HUES48 (cell line): Measurements from ENCODE around the gene L3MBTL4.

Experiments
- H3K27ac ChIP-seq: one replicate; pipeline ENCODE4 v1.7.0; 2013; ENCODE audit warnings: low read depth, low read length, inconsistent platforms
- H3K27me3 ChIP-seq: 2 replicates; pipeline ENCODE4 v1.6.1; 2013; ENCODE audit warnings: mild to moderate bottlenecking, low read length; ENCODE audit not compliant: control insufficient read depth, insufficient read depth
- H3K36me3 ChIP-seq: 2 replicates; pipeline ENCODE4 v1.6.1; 2013; ENCODE audit warnings: low read length; ENCODE audit not compliant: control insufficient read depth, insufficient read depth
- H3K4me1 ChIP-seq: 2 replicates; pipeline ENCODE4 v1.6.1; 2013; ENCODE audit warnings: mild to moderate bottlenecking, low read length; ENCODE audit not compliant: control insufficient read depth, insufficient read depth
- H3K4me3 ChIP-seq: 2 replicates; pipeline ENCODE4 v1.5.1; 2013; ENCODE audit warnings: mild to moderate bottlenecking, low read depth, low read length
- H3K9ac ChIP-seq: 2 replicates; pipeline ENCODE4 v1.6.1; 2013; ENCODE audit warnings: mild to moderate bottlenecking, low read depth, low read length, moderate library complexity
- H3K9me3 ChIP-seq: 2 replicates; pipeline ENCODE4 v1.6.1; 2013; ENCODE audit warnings: low read length; ENCODE audit not compliant: control insufficient read depth, insufficient read depth

Gene L3MBTL4

GRCh38 chr18:6310714-6311113, 104.0 kb downstream of the L3MBTL4 start:
- Histone ChIP-seq H3K4me3 (no peak overlapping the region), H3K27me3 (no peaks in the 10 kb centered on the region), H3K9ac (no peak overlapping the region), H3K36me3 (no peaks in the 10 kb centered on the region), H3K27ac (no peak overlapping the region), H3K9me3 (no peaks in the 10 kb centered on the region), H3K4me1 (no peaks in the 10 kb centered on the region)

GRCh38 chr18:6297875-6298274, 116.8 kb downstream of the L3MBTL4 start:
- Histone ChIP-seq H3K4me3 (no peak overlapping the region), H3K27ac (no peak overlapping the region), H3K4me1 (no peaks in the 10 kb centered on the region), H3K27me3 (no peaks in the 10 kb centered on the region), H3K9ac (no peak overlapping the region), H3K9me3 (no peaks in the 10 kb centered on the region), H3K36me3 (no peaks in the 10 kb centered on the region)

GRCh38 chr18:6294148-6294784, 120.4 kb downstream of the L3MBTL4 start:
- Histone ChIP-seq H3K27me3 (no peaks in the 10 kb centered on the region), H3K4me1 (no peaks in the 10 kb centered on the region), H3K9me3 (no peaks in the 10 kb centered on the region), H3K36me3 (no peaks in the 10 kb centered on the region), H3K9ac (no peak overlapping the region), H3K4me3 (no peak overlapping the region), H3K27ac (no peak overlapping the region)

- Histone ChIP-seq H3K9ac (no peak overlapping the region), H3K9me3 (no peaks in the 10 kb centered on the region), H3K27ac (no peak overlapping the region), H3K4me3 (no peak overlapping the region), H3K4me1 (peaks cover 9% of the 10 kb centered on the region; the same call in 1 of the 2 replicates), H3K27me3 (no peaks in the 10 kb centered on the region), H3K36me3 (no peaks in the 10 kb centered on the region)
Observed at GRCh38 chr18:6289843-6290242, 124.9 kb downstream of the L3MBTL4 start.

GRCh38 chr18:6286585-6286984, 128.1 kb downstream of the L3MBTL4 start:
- H3K4me1 ChIP-seq = peaks cover 9% of the 10 kb centered on the region; the same call in 1 of the 2 replicates
- no peaks in the 10 kb centered on the region for H3K9me3 ChIP-seq
- no peak overlapping the region for H3K9ac ChIP-seq
- H3K27me3 ChIP-seq = no peaks in the 10 kb centered on the region
- no peak overlapping the region for H3K27ac ChIP-seq
- no peaks in the 10 kb centered on the region for H3K36me3 ChIP-seq
- H3K4me3 ChIP-seq = no peak overlapping the region

- H3K9me3 ChIP-seq = no peaks in the 10 kb centered on the region
- H3K4me3 ChIP-seq = no peak overlapping the region
- H3K27me3 ChIP-seq = no peaks in the 10 kb centered on the region
- H3K9ac ChIP-seq = no peak overlapping the region
- H3K36me3 ChIP-seq = no peaks in the 10 kb centered on the region
- peaks cover 9% of the 10 kb centered on the region; the same call in 1 of the 2 replicates for H3K4me1 ChIP-seq
- H3K27ac ChIP-seq = no peak overlapping the region
Observed at GRCh38 chr18:6284761-6285160, 129.9 kb downstream of the L3MBTL4 start.

GRCh38 chr18:6284300-6284699, 130.4 kb downstream of the L3MBTL4 start:
- no peaks in the 10 kb centered on the region for H3K36me3 ChIP-seq
- no peaks in the 10 kb centered on the region for H3K27me3 ChIP-seq
- H3K9ac ChIP-seq = no peak overlapping the region
- no peak overlapping the region for H3K4me3 ChIP-seq
- peaks cover 9% of the 10 kb centered on the region; the same call in 1 of the 2 replicates for H3K4me1 ChIP-seq
- no peak overlapping the region for H3K27ac ChIP-seq
- no peaks in the 10 kb centered on the region for H3K9me3 ChIP-seq

GRCh38 chr18:6281874-6282273, 132.8 kb downstream of the L3MBTL4 start:
- H3K27me3 ChIP-seq = no peaks in the 10 kb centered on the region
- H3K9ac ChIP-seq = no peak overlapping the region
- no peak overlapping the region for H3K4me3 ChIP-seq
- H3K9me3 ChIP-seq = no peaks in the 10 kb centered on the region
- no peaks in the 10 kb centered on the region for H3K36me3 ChIP-seq
- peaks cover 4% of the 10 kb centered on the region; the same call in 1 of the 2 replicates for H3K4me1 ChIP-seq
- H3K27ac ChIP-seq = no peak overlapping the region

- Histone ChIP-seq H3K36me3 (no peaks in the 10 kb centered on the region), H3K9ac (no peak overlapping the region), H3K4me3 (no peak overlapping the region)
Observed at GRCh38 chr18:6280211-6280743, 134.4 kb downstream of the L3MBTL4 start.

GRCh38 chr18:6279308-6279707, 135.4 kb downstream of the L3MBTL4 start:
- no peaks in the 10 kb centered on the region for H3K4me1 ChIP-seq
- H3K27ac ChIP-seq = no peak overlapping the region
- no peaks in the 10 kb centered on the region; the same call in 1 of the 2 replicates for H3K27me3 ChIP-seq
- H3K4me3 ChIP-seq = no peak overlapping the region
- H3K36me3 ChIP-seq = no peaks in the 10 kb centered on the region
- no peak overlapping the region for H3K9ac ChIP-seq
- H3K9me3 ChIP-seq = no peaks in the 10 kb centered on the region

More at GRCh38 chr18:6280211-6280743, 134.4 kb downstream of the L3MBTL4 start:
- no peaks in the 10 kb centered on the region for H3K27me3 ChIP-seq
- H3K27ac ChIP-seq = no peak overlapping the region
- no peaks in the 10 kb centered on the region for H3K4me1 ChIP-seq
- no peaks in the 10 kb centered on the region for H3K9me3 ChIP-seq

GRCh38 chr18:6273423-6273822, 141.3 kb downstream of the L3MBTL4 start:
- Histone ChIP-seq H3K27me3 (no peaks in the 10 kb centered on the region; the same call in 1 of the 2 replicates), H3K9me3 (no peaks in the 10 kb centered on the region), H3K27ac (no peak overlapping the region), H3K36me3 (no peaks in the 10 kb centered on the region), H3K4me3 (no peak overlapping the region), H3K4me1 (no peaks in the 10 kb centered on the region), H3K9ac (no peak overlapping the region)
